ENCODE measurements around the gene ASPG.

The ASPG gene

GRCh38 chr14:104087981-104088850, 2.7 kb downstream of the ASPG start:
- H3K27ac ChIP-seq, result no peak overlapping the region
- no peak overlapping the region for H3K4me3 ChIP-seq
- no peaks in the 10 kb centered on the region for H3K27me3 ChIP-seq
- TF ChIP-seq Cebpa-rat (IDR thresholded peaks at IDR 0.05), result no peak
- H3K4me1 ChIP-seq, result peaks cover 4 to 50% (median 34%) of the 10 kb centered on the region in 10 experiments; a peak in 18 of 20 replicates
- peak overlapping the region in 2 of 11 experiments; percentile 15 to 25; a peak in 2 of 22 replicates for H3K9ac ChIP-seq
- H3K4me2 ChIP-seq, result peak overlapping the region in 9 of 11 experiments; percentile 37 to 83 (median 76); a peak in 17 of 22 replicates
- H3K9me3 ChIP-seq (replicated peaks in 1 of 11), result no peaks in the 10 kb centered on the region
- H3K36me3 ChIP-seq, result no peaks in the 10 kb centered on the region
- peaks cover 0 to 10% (median 0%) of the 10 kb centered on the region in 11 experiments; a peak in 2 of 22 replicates for H4K20me1 ChIP-seq

- H3K27me3 ChIP-seq, result no peaks in the 10 kb centered on the region
These were observed 4.7 kb downstream of the ASPG start for GRCh38 chr14:104090071-104090748.

GRCh38 chr14:104091061-104091926, 5.8 kb downstream of the ASPG start:
- Histone ChIP-seq H3K9me3 (replicated peaks in 1 of 11) (peaks cover 3 to 23% (median 19%) of the 10 kb centered on the region in 11 experiments; a peak in 19 of 22 replicates), H3K4me2 (no peak overlapping the region)
- TF ChIP-seq Cebpa-rat (IDR thresholded peaks at IDR 0.05), result no peak

More at GRCh38 chr14:104090071-104090748, 4.7 kb downstream of the ASPG start:
- TF ChIP-seq Cebpa-rat (IDR thresholded peaks at IDR 0.05), result no peak
- no peak overlapping the region for H3K9ac ChIP-seq
- no peak overlapping the region for H3K4me2 ChIP-seq
- H3K36me3 ChIP-seq, result no peaks in the 10 kb centered on the region
- peaks cover 4 to 37% (median 22%) of the 10 kb centered on the region in 10 experiments; a peak in 18 of 20 replicates for H3K4me1 ChIP-seq
- H3K9me3 ChIP-seq (replicated peaks in 1 of 11), result peaks cover 0 to 12% (median 8%) of the 10 kb centered on the region in 11 experiments; a peak in 19 of 22 replicates
- peaks cover 0 to 4% (median 0%) of the 10 kb centered on the region in 11 experiments; a peak in 2 of 22 replicates for H4K20me1 ChIP-seq
- no peak overlapping the region for H3K27ac ChIP-seq
- H3K4me3 ChIP-seq, result no peak overlapping the region

GRCh38 chr14:104091927-104092771, 6.6 kb downstream of the ASPG start:
- H3K27ac ChIP-seq, result no peak overlapping the region
- peak overlapping the region in 1 of 11 experiments; percentile 33; a peak in 1 of 22 replicates for H3K9ac ChIP-seq
- no peaks in the 10 kb centered on the region for H3K36me3 ChIP-seq
- H4K20me1 ChIP-seq, result peaks cover 0 to 4% (median 0%) of the 10 kb centered on the region in 11 experiments; a peak in 2 of 22 replicates
- TF ChIP-seq Cebpa-rat (IDR thresholded peaks at IDR 0.05), result no peak
- peaks cover 4 to 38% (median 28%) of the 10 kb centered on the region in 10 experiments; a peak in 18 of 20 replicates for H3K4me1 ChIP-seq
- H3K4me2 ChIP-seq, result no peak overlapping the region
- no peak overlapping the region for H3K4me3 ChIP-seq
- H3K27me3 ChIP-seq, result no peaks in the 10 kb centered on the region
- peaks cover 3 to 28% (median 23%) of the 10 kb centered on the region in 11 experiments; a peak in 19 of 22 replicates for H3K9me3 ChIP-seq (replicated peaks in 1 of 11)

More at GRCh38 chr14:104091061-104091926, 5.8 kb downstream of the ASPG start:
- Histone ChIP-seq H3K9ac (no peak overlapping the region), H3K27me3 (no peaks in the 10 kb centered on the region), H4K20me1 (peaks cover 0 to 4% (median 0%) of the 10 kb centered on the region in 11 experiments; a peak in 2 of 22 replicates), H3K36me3 (no peaks in the 10 kb centered on the region), H3K27ac (no peak overlapping the region), H3K4me1 (peaks cover 4 to 39% (median 23%) of the 10 kb centered on the region in 10 experiments; a peak in 18 of 20 replicates), H3K4me3 (no peak overlapping the region)

- Histone ChIP-seq H3K4me2 (no peak overlapping the region), H3K27me3 (no peaks in the 10 kb centered on the region), H3K36me3 (no peaks in the 10 kb centered on the region), H3K4me3 (no peak overlapping the region), H3K9ac (no peak overlapping the region), H3K4me1 (peaks cover 1 to 38% (median 28%) of the 10 kb centered on the region in 10 experiments; a peak in 17 of 20 replicates), H3K9me3 (replicated peaks in 1 of 11) (peaks cover 3 to 28% (median 23%) of the 10 kb centered on the region in 11 experiments; a peak in 19 of 22 replicates), H3K27ac (no peak overlapping the region), H4K20me1 (peaks cover 0 to 4% (median 0%) of the 10 kb centered on the region in 11 experiments; a peak in 2 of 22 replicates)
- no peak for TF ChIP-seq Cebpa-rat (IDR thresholded peaks at IDR 0.05)
These were observed 7.4 kb downstream of the ASPG start for GRCh38 chr14:104092931-104093365.

GRCh38 chr14:104093366-104094055, 8.0 kb downstream of the ASPG start:
- H3K27me3 ChIP-seq, result no peaks in the 10 kb centered on the region

More at GRCh38 chr14:104093366-104094055, 8.0 kb downstream of the ASPG start:
- no peak for TF ChIP-seq Cebpa-rat (IDR thresholded peaks at IDR 0.05)
- Histone ChIP-seq H3K9ac (no peak overlapping the region), H3K4me3 (no peak overlapping the region), H3K9me3 (replicated peaks in 1 of 11) (peaks cover 3 to 28% (median 23%) of the 10 kb centered on the region in 11 experiments; a peak in 19 of 22 replicates), H3K4me1 (peaks cover 0 to 38% (median 28%) of the 10 kb centered on the region in 10 experiments; a peak in 16 of 20 replicates), H4K20me1 (peaks cover 0 to 4% (median 0%) of the 10 kb centered on the region in 11 experiments; a peak in 2 of 22 replicates), H3K4me2 (no peak overlapping the region), H3K36me3 (no peaks in the 10 kb centered on the region), H3K27ac (no peak overlapping the region)

Data from BLaER1 treated with 17β-estradiol and CSF1 and Interleukin-3, amounts not matched to agents 10 nM and 100 nM (cell line).